Breast epithelium (tissue), 4 donors: ENCODE measurements around the gene MYOD1. TPM values are rescaled to one million over a fixed set of nuclear protein-coding genes. Genes with fewer than 3 reads are reported as not detected.

Experiments
- DNase-seq, 2 donors: peaks; one replicate each; pipeline ENCODE4 v3.0.0-alpha.2; 2019; ENCODE audit warnings: low spot score in 2 of 2
- H3K27ac ChIP-seq, 2 donors: fragments of 200-600 bp; sonication (generic) in 1 of 2; one replicate each; pipeline ENCODE4 v1.5.1; 2016 to 2019; ENCODE audit warnings: mild to moderate bottlenecking in 1 of 2
- H3K27me3 ChIP-seq, 2 donors: fragments of 200-600 bp; sonication (generic) in 1 of 2; one replicate each; pipeline versions ENCODE4 v1.5.1 to v1.6.0; 2017 to 2019; ENCODE audit warnings: control low read depth in 1 of 2, mild to moderate bottlenecking in 1 of 2
- H3K36me3 ChIP-seq: fragments of 200-600 bp; one replicate; pipeline ENCODE4 v1.5.1; 2019
- H3K4me1 ChIP-seq, 2 donors: fragments of 200-600 bp; sonication (generic); one replicate each; pipeline ENCODE4 v1.5.1; 2016 to 2019; ENCODE audit warnings: control low read depth in 1 of 2
- H3K4me3 ChIP-seq, 3 donors: fragments of 200-600 bp; sonication (generic); 1 replicate in 2 of 3; 2 replicates in 1 of 3; pipeline ENCODE4 v1.5.1; 2016 to 2019; ENCODE audit warnings: mild to moderate bottlenecking in 3 of 3, moderate library complexity in 2 of 3
- H3K9me3 ChIP-seq, 2 donors: fragments of 200-600 bp; sonication (generic) in 1 of 2; one replicate each; pipeline ENCODE4 v1.5.1; 2016 to 2019; ENCODE audit warnings: control low read depth in 1 of 2
- POLR2A ChIP-seq: fragments of 450-650 bp; IDR thresholded peaks from one replicate; pipeline ENCODE4 v1.6.1; 2016; ENCODE audit warnings: antibody characterized with exemption, mild to moderate bottlenecking, moderate library complexity
- POLR2AphosphoS5 ChIP-seq, 3 donors: sonication (generic); formaldehyde crosslinking; IDR thresholded peaks; one replicate each; pipeline ENCODE4 v1.6.1; 2017; ENCODE audit warnings: antibody characterized with exemption in 3 of 3
- intact Hi-C: fragments of 100-400 bp; cut with DNase I; formaldehyde crosslinking; loops from one replicate; pipeline ENCODE4 v1.15.1; 2023; ENCODE audit warnings: low total_unique reads
- total RNA-seq, 3 donors: library from RNA; depleted of rRNA; stranded (reverse); fragments of >200 nt; gene quantifications; one replicate each; pipeline ENCODE4 v1.1.0, GENCODE V29; 2016
- TF ChIP-seq, protein P1 (sequence below), 3 donors: fragments of 450-650 bp; IDR thresholded peaks; one replicate each; pipeline ENCODE4 v1.5.1; 2016 to 2017; ENCODE audit warnings: antibody characterized with exemption in 3 of 3, mild to moderate bottlenecking in 3 of 3, moderate library complexity in 3 of 3

Gene MYOD1
- total RNA-seq, 3 donors from 2014 or later = not detected

DNA sequence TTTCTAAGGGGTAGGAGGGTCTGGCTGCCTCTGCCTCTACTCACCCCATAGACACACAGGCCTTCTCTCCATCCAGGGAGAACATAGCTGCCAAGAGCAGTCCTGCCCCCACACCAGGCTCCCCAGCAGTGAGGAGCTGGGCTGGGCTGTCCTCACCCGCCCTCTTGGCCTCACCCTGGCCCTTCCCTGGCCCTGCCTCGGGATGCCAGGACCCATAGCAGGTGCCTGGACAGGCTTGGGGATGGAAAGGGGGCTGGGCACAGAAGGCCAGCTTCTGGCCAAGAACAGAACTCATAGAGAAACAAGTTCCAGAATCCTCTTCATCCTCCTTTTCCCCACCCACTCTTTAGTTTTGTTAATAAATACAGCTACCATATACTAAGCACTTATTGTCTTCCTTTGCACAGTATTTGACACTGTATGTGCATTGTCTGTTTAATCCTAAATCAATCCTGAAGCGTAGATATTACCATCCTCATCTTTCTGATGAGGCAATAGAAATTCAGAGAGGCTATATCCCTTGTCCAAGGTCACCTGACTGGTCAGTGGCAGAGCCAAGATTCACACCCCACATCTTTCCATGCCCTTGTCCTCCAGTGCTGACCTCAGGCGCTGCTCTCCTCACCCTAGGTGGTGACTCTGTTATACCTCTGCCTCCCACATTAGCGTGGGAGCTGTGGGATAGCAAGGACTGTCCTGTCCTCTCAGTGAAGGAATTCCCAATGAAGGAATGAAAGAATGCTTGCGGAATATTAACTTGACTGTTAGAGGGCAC lies 22.0 kb upstream of the MYOD1 start:
- Histone ChIP-seq H3K9me3 (no peaks in the 10 kb centered on the region), H3K27ac (no peak overlapping the region), H3K4me1 (no peaks in the 10 kb centered on the region), H3K4me3 (no peak overlapping the region), H3K27me3 (peaks cover 4 to 39% of the 10 kb centered on the region in 2 donors), H3K36me3 (no peaks in the 10 kb centered on the region)
- intact Hi-C loops = no loop called here
- DNase-seq = no peak
- TF ChIP-seq POLR2AphosphoS5 (IDR thresholded peaks at IDR 0.05) = no peak
- TF ChIP-seq, protein P1, sequence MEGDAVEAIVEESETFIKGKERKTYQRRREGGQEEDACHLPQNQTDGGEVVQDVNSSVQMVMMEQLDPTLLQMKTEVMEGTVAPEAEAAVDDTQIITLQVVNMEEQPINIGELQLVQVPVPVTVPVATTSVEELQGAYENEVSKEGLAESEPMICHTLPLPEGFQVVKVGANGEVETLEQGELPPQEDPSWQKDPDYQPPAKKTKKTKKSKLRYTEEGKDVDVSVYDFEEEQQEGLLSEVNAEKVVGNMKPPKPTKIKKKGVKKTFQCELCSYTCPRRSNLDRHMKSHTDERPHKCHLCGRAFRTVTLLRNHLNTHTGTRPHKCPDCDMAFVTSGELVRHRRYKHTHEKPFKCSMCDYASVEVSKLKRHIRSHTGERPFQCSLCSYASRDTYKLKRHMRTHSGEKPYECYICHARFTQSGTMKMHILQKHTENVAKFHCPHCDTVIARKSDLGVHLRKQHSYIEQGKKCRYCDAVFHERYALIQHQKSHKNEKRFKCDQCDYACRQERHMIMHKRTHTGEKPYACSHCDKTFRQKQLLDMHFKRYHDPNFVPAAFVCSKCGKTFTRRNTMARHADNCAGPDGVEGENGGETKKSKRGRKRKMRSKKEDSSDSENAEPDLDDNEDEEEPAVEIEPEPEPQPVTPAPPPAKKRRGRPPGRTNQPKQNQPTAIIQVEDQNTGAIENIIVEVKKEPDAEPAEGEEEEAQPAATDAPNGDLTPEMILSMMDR (IDR thresholded peaks at IDR 0.05) = no peak
- TF ChIP-seq POLR2A = no peak

DNA sequence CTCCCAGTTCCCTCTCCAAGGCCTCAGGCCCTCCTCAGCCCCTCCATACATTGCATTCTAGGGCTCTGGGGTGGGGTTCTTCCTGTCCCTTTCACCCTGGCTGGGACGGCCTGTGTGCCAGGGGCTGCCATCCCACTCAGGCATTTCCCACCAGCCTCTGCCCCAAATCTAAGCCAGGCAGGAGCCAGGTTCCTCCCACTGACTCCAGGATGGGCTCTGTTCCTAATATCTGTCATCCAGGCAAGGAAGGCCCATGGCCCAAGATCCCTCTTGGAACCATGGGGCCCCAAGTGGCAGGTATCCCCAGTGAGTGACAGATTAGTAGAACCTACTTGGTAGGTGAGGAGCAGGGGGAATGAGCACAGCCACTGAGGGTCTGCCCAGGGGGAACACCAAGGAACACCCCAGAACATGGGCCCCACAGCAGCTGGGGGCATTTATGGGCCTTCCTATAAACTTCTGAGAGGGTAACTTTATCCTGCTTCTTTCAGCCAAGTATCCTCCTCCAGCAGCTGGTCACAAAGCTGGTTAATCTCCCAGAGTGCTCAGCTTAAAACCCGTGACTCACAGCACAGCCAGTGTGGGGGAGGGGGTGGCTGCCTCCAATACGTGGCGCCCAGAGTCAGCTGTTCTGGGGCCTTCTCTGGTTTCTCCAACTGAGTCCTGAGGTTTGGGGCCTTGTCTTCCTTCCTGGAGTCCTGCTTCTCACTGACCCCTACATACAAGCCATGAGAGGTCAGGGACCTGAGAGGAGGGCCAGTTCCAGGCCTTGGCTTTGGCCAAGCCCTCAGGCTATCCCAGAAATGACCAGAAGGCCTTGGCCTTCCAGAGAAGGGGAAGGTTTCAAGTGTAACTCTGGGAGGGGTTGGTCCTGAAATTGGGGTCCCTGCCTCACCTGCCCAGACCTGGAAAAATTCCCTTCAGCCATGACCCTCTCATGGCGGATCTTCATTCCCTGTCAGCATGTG lies 19.9 kb upstream of the MYOD1 start:
- no peak for DNase-seq
- TF ChIP-seq, protein P1 (IDR thresholded peaks at IDR 0.05) = no peak
- TF ChIP-seq POLR2A (no peak), POLR2AphosphoS5 (IDR thresholded peaks at IDR 0.05) (no peak)
- intact Hi-C loops = no loop called here
- Histone ChIP-seq H3K4me3 (no peak overlapping the region), H3K27me3 (peaks cover 4 to 28% of the 10 kb centered on the region in 2 donors), H3K9me3 (peaks cover 0 to 9% of the 10 kb centered on the region in 2 donors), H3K27ac (no peak overlapping the region), H3K36me3 (no peaks in the 10 kb centered on the region), H3K4me1 (no peaks in the 10 kb centered on the region)

DNA sequence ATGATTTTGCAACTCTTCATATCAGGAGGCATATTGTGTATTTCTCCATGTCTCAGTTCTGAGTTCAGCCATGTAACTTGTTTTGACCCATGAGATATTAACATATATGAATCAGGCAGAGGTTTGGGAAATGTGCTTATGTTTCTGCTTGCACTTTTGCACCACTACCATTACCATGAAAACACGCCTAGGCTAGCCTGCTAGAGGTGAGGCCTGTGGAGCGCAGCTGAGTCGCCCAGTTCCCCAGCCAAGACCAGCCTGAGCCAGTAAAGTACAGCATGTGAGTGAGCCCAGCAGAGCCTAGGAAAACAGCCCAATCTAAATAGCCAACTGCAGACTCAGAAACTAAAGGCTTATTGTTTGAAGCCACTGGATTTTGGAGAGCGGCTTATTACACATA lies 18.4 kb upstream of the MYOD1 start:
- Histone ChIP-seq H3K36me3 (no peaks in the 10 kb centered on the region), H3K27ac (no peak overlapping the region), H3K9me3 (peaks cover 0 to 9% of the 10 kb centered on the region in 2 donors), H3K27me3 (peaks cover 0 to 13% of the 10 kb centered on the region in 2 donors), H3K4me3 (no peak overlapping the region), H3K4me1 (no peaks in the 10 kb centered on the region)
- intact Hi-C loops = no loop called here
- TF ChIP-seq POLR2A (no peak), POLR2AphosphoS5 (IDR thresholded peaks at IDR 0.05) (no peak)
- TF ChIP-seq, protein P1 (IDR thresholded peaks at IDR 0.05) = no peak
- DNase-seq = no peak

DNA sequence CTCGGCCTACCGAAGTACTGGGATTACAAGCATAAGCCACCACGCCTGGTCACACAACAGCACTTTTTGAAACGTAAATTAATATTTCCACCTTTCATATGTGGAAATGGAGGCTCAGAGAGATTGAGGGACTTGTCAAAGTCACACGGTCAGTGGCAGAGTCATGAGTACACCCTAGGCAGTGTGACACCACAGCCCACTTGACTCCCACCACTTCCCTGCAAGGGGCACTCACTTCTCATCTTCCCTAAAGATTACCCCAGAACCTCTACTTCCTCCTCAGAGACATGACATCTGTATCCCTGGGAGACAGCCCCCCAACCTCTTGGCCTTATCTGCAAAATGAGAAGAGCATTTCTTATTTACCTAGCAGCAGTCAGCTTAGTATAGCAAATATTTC lies 16.5 kb upstream of the MYOD1 start:
- Histone ChIP-seq H3K27ac (no peak overlapping the region), H3K4me1 (no peaks in the 10 kb centered on the region), H3K9me3 (peaks cover 0 to 9% of the 10 kb centered on the region in 2 donors), H3K27me3 (no peaks in the 10 kb centered on the region), H3K4me3 (no peak overlapping the region), H3K36me3 (no peaks in the 10 kb centered on the region)
- DNase-seq = no peak
- TF ChIP-seq POLR2A (no peak), POLR2AphosphoS5 (IDR thresholded peaks at IDR 0.05) (no peak)
- TF ChIP-seq, protein P1 (IDR thresholded peaks at IDR 0.05) = no peak
- intact Hi-C loops = no loop called here
